Measurements from ENCODE around the gene C3. TPM values are rescaled to one million over a fixed set of nuclear protein-coding genes. Genes with fewer than 3 reads are reported as not detected.

Gene C3
- total RNA-seq, 4 donors from 2014 or later, result 50.1 to 351 (median 194) TPM

DNA sequence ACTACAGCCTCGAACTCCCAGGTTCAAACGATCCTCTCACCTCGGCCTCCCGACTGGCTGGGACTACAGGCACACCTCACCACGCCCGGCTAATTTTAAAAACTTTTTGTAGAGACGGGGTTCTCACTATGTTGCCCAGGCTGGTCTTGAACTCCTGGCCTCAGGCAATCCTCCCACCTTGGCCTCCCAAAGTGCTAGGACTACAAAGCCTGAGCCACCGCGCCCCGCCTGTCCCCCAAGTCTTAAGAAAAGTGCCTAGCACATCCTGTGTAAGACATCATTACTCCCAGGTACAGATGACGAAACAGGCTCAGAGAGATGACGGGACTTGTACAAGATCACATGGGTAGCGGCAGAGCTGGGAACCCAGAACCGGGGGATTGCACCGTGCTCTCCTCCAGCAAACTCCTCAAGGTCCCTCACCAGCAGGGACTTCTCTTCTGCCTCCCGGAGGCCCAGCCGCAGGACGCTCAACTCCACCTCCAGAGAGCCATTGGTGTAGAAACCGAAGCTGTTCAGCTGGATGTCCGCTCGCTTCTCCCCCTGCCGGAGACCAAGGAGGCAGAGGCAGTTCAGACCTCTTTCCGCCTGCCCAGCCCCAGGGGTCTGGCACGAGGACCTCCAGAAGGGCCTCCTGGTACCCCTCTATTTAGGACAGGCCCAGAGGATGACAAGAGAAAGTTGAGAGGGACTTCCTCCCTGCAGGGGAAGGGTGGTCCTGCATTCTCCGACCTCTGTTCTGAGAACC is 15.9 kb upstream of the C3 start:
- WGBS, 2 donors (ENCODE audit: low coverage in 1 of 2), result 17 to 43% methylated on average over 6 to 24 of the region's 25 CpGs
- Histone ChIP-seq H3K36me3 (no peaks in the 10 kb centered on the region), H3K9me3 (no peaks in the 10 kb centered on the region), H3K4me3 (peak overlapping the region; percentile 49 to 95 (median 84)), H3K27ac (peak overlapping the region; percentile 94 to 98 (median 96)), H3K27me3 (no peaks in the 10 kb centered on the region), H3K4me1 (peaks cover 23 to 37% (median 30%) of the 10 kb centered on the region in 4 donors)
- in situ Hi-C loops (cut with MboI; ENCODE audit: low pct_ligation_motif_present in 1 of 4, low pct_unique_long_range_greater_than_20kb in 1 of 4, low sequenced_read_pairs in 3 of 4), result loop anchor here in 3 of 4 donors (5.0 to 25.0 kb wide), 3 partner anchors 126 to 212 kb away; no protein-coding TSS in a partner anchor
- intact Hi-C loops (cut with DNase I; ENCODE audit: low total_unique reads), result loop anchor here (5.0 kb wide), 1 partner anchor 631 kb away; no protein-coding TSS in a partner anchor
- TF ChIP-seq, protein P1, sequence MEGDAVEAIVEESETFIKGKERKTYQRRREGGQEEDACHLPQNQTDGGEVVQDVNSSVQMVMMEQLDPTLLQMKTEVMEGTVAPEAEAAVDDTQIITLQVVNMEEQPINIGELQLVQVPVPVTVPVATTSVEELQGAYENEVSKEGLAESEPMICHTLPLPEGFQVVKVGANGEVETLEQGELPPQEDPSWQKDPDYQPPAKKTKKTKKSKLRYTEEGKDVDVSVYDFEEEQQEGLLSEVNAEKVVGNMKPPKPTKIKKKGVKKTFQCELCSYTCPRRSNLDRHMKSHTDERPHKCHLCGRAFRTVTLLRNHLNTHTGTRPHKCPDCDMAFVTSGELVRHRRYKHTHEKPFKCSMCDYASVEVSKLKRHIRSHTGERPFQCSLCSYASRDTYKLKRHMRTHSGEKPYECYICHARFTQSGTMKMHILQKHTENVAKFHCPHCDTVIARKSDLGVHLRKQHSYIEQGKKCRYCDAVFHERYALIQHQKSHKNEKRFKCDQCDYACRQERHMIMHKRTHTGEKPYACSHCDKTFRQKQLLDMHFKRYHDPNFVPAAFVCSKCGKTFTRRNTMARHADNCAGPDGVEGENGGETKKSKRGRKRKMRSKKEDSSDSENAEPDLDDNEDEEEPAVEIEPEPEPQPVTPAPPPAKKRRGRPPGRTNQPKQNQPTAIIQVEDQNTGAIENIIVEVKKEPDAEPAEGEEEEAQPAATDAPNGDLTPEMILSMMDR (IDR thresholded peaks at IDR 0.05), result peak; percentile 54 to 89 (median 61)
- TF ChIP-seq POLR2A (IDR thresholded peaks at IDR 0.05), result peak; percentile 46
- TF ChIP-seq EP300 (IDR thresholded peaks at IDR 0.05; ENCODE audit: low read depth), result no peak
- TF ChIP-seq POLR2AphosphoS5 (IDR thresholded peaks at IDR 0.05), result peak; percentile 44 to 66 (median 59)
- peak; percentile 84 for DNase-seq

DNA sequence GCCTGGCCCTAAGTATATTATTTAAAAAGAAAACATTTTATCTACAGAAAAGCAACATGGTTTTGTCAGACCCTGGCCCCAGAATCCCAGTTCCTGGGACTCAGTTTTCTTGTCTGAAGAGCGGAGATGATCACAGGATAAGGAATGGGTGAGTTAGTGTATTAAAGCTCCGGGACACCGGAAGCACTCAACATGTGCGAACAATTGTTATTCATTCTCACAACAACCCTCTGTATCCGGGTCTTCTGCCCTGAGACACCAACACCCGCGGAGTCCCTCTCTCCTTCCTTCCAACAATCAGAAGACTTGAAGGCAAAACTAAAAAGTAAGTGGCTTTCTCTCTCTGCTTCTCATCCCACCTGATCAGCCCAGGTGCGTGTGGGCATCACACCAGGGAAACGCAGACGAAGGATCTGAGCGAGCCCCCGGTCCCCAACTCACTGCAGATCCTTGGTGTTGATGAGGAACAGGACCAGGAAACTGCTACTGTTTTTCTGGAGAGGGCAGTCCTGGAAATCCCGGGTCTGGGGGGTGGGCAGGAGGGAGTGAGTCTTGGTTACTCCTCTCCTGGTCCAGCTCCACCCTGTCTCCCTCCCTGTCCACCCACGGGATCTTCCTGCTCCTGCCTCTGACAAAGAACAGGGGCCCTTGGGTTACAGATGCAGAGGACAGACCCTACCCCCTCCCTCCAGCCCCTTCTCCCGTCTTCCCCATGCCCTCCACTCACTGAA is 14.9 kb upstream of the C3 start:
- Histone ChIP-seq H3K4me3 (no peak overlapping the region), H3K9me3 (no peaks in the 10 kb centered on the region), H3K27me3 (no peaks in the 10 kb centered on the region), H3K27ac (peak overlapping the region; percentile 94 to 98 (median 96)), H3K4me1 (peaks cover 23 to 34% (median 27%) of the 10 kb centered on the region in 4 donors), H3K36me3 (no peaks in the 10 kb centered on the region)
- TF ChIP-seq, protein P1 (IDR thresholded peaks at IDR 0.05), result no peak
- TF ChIP-seq EP300 (IDR thresholded peaks at IDR 0.05; ENCODE audit: low read depth) (no peak), POLR2AphosphoS5 (IDR thresholded peaks at IDR 0.05) (no peak), POLR2A (IDR thresholded peaks at IDR 0.05) (no peak)
- 78 to 100% methylated on average over 5 to 15 of the region's 15 CpGs for WGBS, 2 donors (ENCODE audit: low coverage in 1 of 2)
- in situ Hi-C loops (cut with MboI; ENCODE audit: low pct_ligation_motif_present in 1 of 4, low pct_unique_long_range_greater_than_20kb in 1 of 4, low sequenced_read_pairs in 3 of 4) (loop anchor here in 3 of 4 donors (5.0 to 25.0 kb wide), 3 partner anchors 127 to 211 kb away; no protein-coding TSS in a partner anchor), intact Hi-C loops (cut with DNase I; ENCODE audit: low total_unique reads) (loop anchor here (5.0 kb wide), 1 partner anchor 632 kb away; no protein-coding TSS in a partner anchor)
- DNase-seq, result no peak

DNA sequence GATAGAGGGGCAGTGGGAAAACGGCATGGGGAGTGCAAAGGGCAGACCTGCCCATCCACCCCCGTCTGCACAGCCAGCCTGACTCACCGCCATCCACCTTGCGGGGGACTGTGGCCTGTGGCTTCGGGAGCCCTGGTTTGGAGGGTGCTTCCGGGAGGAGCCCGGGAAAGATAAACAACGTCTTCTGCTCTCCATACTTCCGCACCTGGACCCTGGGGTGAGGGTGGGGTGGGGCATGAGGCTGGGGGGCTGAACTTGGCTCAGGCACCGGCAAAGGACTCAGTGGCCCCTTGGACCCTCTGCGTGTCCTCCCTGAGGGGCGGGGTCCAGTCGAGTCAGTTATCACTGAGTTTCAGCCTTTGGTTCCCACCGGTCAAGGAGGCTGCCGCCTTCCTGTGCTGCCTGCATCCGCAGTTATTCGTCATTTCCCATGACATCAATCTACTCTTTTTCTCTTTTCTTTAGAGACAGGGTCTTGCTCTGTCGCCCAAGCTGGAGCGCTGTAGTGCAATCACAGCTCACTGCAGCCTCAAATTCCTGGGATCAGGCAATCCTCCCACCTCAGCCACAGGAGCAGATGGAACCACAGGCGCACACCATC is 13.7 kb upstream of the C3 start:
- Histone ChIP-seq H3K4me1 (peaks cover 23 to 40% (median 24%) of the 10 kb centered on the region in 4 donors), H3K9me3 (no peaks in the 10 kb centered on the region), H3K36me3 (no peaks in the 10 kb centered on the region), H3K27me3 (no peaks in the 10 kb centered on the region), H3K27ac (no peak overlapping the region), H3K4me3 (no peak overlapping the region)
- TF ChIP-seq POLR2AphosphoS5 (IDR thresholded peaks at IDR 0.05), result no peak
- TF ChIP-seq EP300 (IDR thresholded peaks at IDR 0.05; ENCODE audit: low read depth), result no peak
- TF ChIP-seq, protein P1 (IDR thresholded peaks at IDR 0.05), result no peak
- TF ChIP-seq POLR2A (IDR thresholded peaks at IDR 0.05), result no peak
- DNase-seq, result no peak
- in situ Hi-C loops (cut with MboI; ENCODE audit: low pct_ligation_motif_present in 1 of 4, low pct_unique_long_range_greater_than_20kb in 1 of 4, low sequenced_read_pairs in 3 of 4), result loop anchor here in 2 of 4 donors (10.0 to 25.0 kb wide), 2 partner anchors 128 to 209 kb away; no protein-coding TSS in a partner anchor
- 80% methylated on average over 20 of the region's 20 CpGs; no CpG with 5 or more reads in 1 of the 2 donors for WGBS, 2 donors (ENCODE audit: low coverage in 1 of 2)
- intact Hi-C loops (cut with DNase I; ENCODE audit: low total_unique reads), result no loop called here

All from transverse colon (tissue), 4 donors.